Body of pancreas (tissue), 2 donors: ENCODE results near the gene KRTAP19-7. TPM values are rescaled to one million over a fixed set of nuclear protein-coding genes. Genes with fewer than 3 reads are reported as not detected.

ENCODE experiments used
- small RNA-seq: library from RNA; depleted of rRNA; stranded (forward); fragments of <200 nt; gene quantifications from one replicate; pipeline ENCODE3, GENCODE V24; 2016
- total RNA-seq, 2 donors: library from RNA; depleted of rRNA; stranded (reverse); fragments of >200 nt; gene quantifications; one replicate each; pipeline ENCODE4 v1.1.0, GENCODE V29; 2016

The KRTAP19-7 gene
- total RNA-seq, 2 donors from 2014 or later = not detected

Small RNAs within 50 kb of the gene (small RNA-seq; reads per million reads assigned to genes)
- gene AP000567.1 = not detected
- not detected for gene KRTAP19-10P
- not detected for gene KRTAP19-11P
- not detected for gene KRTAP22-1
- not detected for gene KRTAP22-2

Other genes with a start within 250 kb of the KRTAP19-7 start
- not detected for gene KRTAP26-1, start 241.0 kb downstream of the KRTAP19-7 start, total RNA-seq
- gene KRTAP27-1, start 223.6 kb downstream of the KRTAP19-7 start, total RNA-seq = not detected
- gene KRTAP23-1, start 212.7 kb downstream of the KRTAP19-7 start, total RNA-seq = not detected
- gene KRTAP13-2, start 189.0 kb downstream of the KRTAP19-7 start, total RNA-seq = not detected
- gene KRTAP13-1, start 165.3 kb downstream of the KRTAP19-7 start, total RNA-seq = not detected
- gene KRTAP13-3, start 135.4 kb downstream of the KRTAP19-7 start, total RNA-seq = not detected
- not detected for gene KRTAP13-4, start 131.1 kb downstream of the KRTAP19-7 start, total RNA-seq
- gene KRTAP15-1, start 121.0 kb downstream of the KRTAP19-7 start, total RNA-seq = not detected
- gene KRTAP19-1, start 80.9 kb downstream of the KRTAP19-7 start, total RNA-seq = not detected
- not detected for gene KRTAP19-2, start 73.9 kb downstream of the KRTAP19-7 start, total RNA-seq
- gene KRTAP19-3, start 69.3 kb downstream of the KRTAP19-7 start, total RNA-seq = not detected
- gene KRTAP19-4, start 64.1 kb downstream of the KRTAP19-7 start, total RNA-seq = not detected
- not detected for gene KRTAP19-5, start 59.2 kb downstream of the KRTAP19-7 start, total RNA-seq
- gene KRTAP19-6, start 19.4 kb downstream of the KRTAP19-7 start, total RNA-seq = not detected
- not detected for gene KRTAP22-2, start 29.1 kb upstream of the KRTAP19-7 start, total RNA-seq
- not detected for gene KRTAP6-3, start 31.1 kb upstream of the KRTAP19-7 start, total RNA-seq
- not detected for gene KRTAP6-2, start 37.6 kb upstream of the KRTAP19-7 start, total RNA-seq
- not detected for gene KRTAP22-1, start 39.8 kb upstream of the KRTAP19-7 start, total RNA-seq
- not detected for gene KRTAP6-1, start 52.6 kb upstream of the KRTAP19-7 start, total RNA-seq
- gene KRTAP20-1, start 55.1 kb upstream of the KRTAP19-7 start, total RNA-seq = not detected
- gene KRTAP20-4, start 59.3 kb upstream of the KRTAP19-7 start, total RNA-seq = not detected
- not detected for gene KRTAP20-2, start 73.9 kb upstream of the KRTAP19-7 start, total RNA-seq
- gene KRTAP20-3, start 81.5 kb upstream of the KRTAP19-7 start, total RNA-seq = not detected
- gene KRTAP21-3, start 157.5 kb upstream of the KRTAP19-7 start, total RNA-seq = not detected
- not detected for gene KRTAP21-2, start 185.9 kb upstream of the KRTAP19-7 start, total RNA-seq
- not detected for gene KRTAP21-1, start 194.1 kb upstream of the KRTAP19-7 start, total RNA-seq